HepG2 (cell line): ENCODE measurements around the gene BLOC1S4. TPM values are rescaled to one million over a fixed set of nuclear protein-coding genes. Genes with fewer than 3 reads are reported as not detected.

Source experiments
- ATRX ChIP-seq: sonication (generic); formaldehyde crosslinking; IDR thresholded peaks from 2 replicates; pipeline ENCODE4 v1.4.0; 2020; ENCODE audit warnings: missing genetic modification reagents, borderline replicate concordance
- CBX1 ChIP-seq: IDR thresholded peaks from one replicate; pipeline ENCODE4 v1.6.1; 2016; ENCODE audit warnings: antibody characterized with exemption, low read depth
- GZF1 ChIP-seq: sonication (generic); formaldehyde crosslinking; IDR thresholded peaks from 2 replicates; pipeline ENCODE4 v1.5.1; 2020; ENCODE audit warnings: mild to moderate bottlenecking, missing genetic modification reagents
- ISL2 ChIP-seq: sonication (generic); formaldehyde crosslinking; IDR thresholded peaks from 2 replicates; pipeline ENCODE4 v1.5.0; 2020; ENCODE audit warnings: missing genetic modification reagents
- JUN ChIP-seq: sonication (generic); formaldehyde crosslinking; IDR thresholded peaks from 2 replicates; pipeline ENCODE4 v1.4.0; 2020; ENCODE audit warnings: mild to moderate bottlenecking, missing genetic modification reagents
- MED1 ChIP-seq: sonication (generic); formaldehyde crosslinking; IDR thresholded peaks from 2 replicates; pipeline ENCODE4 v1.4.0; 2020; ENCODE audit warnings: missing genetic modification reagents
- MTA1 ChIP-seq: sonication (generic); formaldehyde crosslinking; IDR thresholded peaks from 2 replicates; pipeline ENCODE4 v1.4.0; 2020; ENCODE audit warnings: missing genetic modification reagents, mild to moderate bottlenecking, borderline replicate concordance
- NCOA5 ChIP-seq: sonication (generic); formaldehyde crosslinking; IDR thresholded peaks from 2 replicates; pipeline ENCODE4 v1.4.0; 2020; ENCODE audit warnings: missing genetic modification reagents
- NR2C2 ChIP-seq: sonication (generic); formaldehyde crosslinking; IDR thresholded peaks from 2 replicates; pipeline ENCODE4 v1.4.0; 2020; ENCODE audit warnings: missing genetic modification reagents, mild to moderate bottlenecking, moderate library complexity, borderline replicate concordance
- PCBP2 ChIP-seq: fragments of 200-400 bp; formaldehyde crosslinking; optimal IDR thresholded peaks from 2 replicates; pipeline ENCODE3; 2018; ENCODE audit warnings: low read length, low read depth; ENCODE audit not compliant: poor library complexity, severe bottlenecking
- RFX3 ChIP-seq: IDR thresholded peaks from 2 replicates; pipeline ENCODE4 v1.6.1; 2016; ENCODE audit warnings: missing biosample characterization, missing genetic modification reagents
- THAP9 ChIP-seq: sonication (generic); formaldehyde crosslinking; IDR thresholded peaks from 2 replicates; pipeline ENCODE4; 2020; ENCODE audit warnings: missing genetic modification reagents, mild to moderate bottlenecking, borderline replicate concordance
- TOE1 ChIP-seq: sonication (generic); formaldehyde crosslinking; IDR thresholded peaks from 2 replicates; pipeline ENCODE4 v1.4.0; 2020; ENCODE audit warnings: mild to moderate bottlenecking, missing genetic modification reagents
- TSC22D2 ChIP-seq: sonication (generic); formaldehyde crosslinking; IDR thresholded peaks from 2 replicates; pipeline ENCODE4 v1.5.1; 2020; ENCODE audit warnings: missing genetic modification reagents, mild to moderate bottlenecking, borderline replicate concordance
- USF2 ChIP-seq, 2 experiments: sonication (generic) in 1 of 2; formaldehyde crosslinking in 1 of 2; IDR thresholded peaks; 2 replicates each; pipeline versions ENCODE4 v1.5.1 to v1.6.1; 2011 to 2020; ENCODE audit warnings: borderline replicate concordance in 1 of 2, low read depth in 1 of 2, low read length in 1 of 2, mild to moderate bottlenecking in 1 of 2, missing genetic modification reagents in 1 of 2, moderate library complexity in 1 of 2
- ZBTB1 ChIP-seq: sonication (generic); formaldehyde crosslinking; IDR thresholded peaks from 2 replicates; pipeline ENCODE4 v1.4.0; 2020; ENCODE audit warnings: missing genetic modification reagents, borderline replicate concordance
- ZBTB39 ChIP-seq: sonication (generic); formaldehyde crosslinking; IDR thresholded peaks from 2 replicates; pipeline ENCODE4 v1.5.0; 2020; ENCODE audit warnings: missing genetic modification reagents
- ZFP1 ChIP-seq: IDR thresholded peaks from 2 replicates; pipeline ENCODE4 v1.6.1; 2016
- ZNF235 ChIP-seq: sonication (generic); formaldehyde crosslinking; IDR thresholded peaks from 2 replicates; pipeline ENCODE4 v1.8.1; 2023; ENCODE audit warnings: mild to moderate bottlenecking, missing genetic modification reagents, borderline replicate concordance
- ZNF264 ChIP-seq: sonication (generic); formaldehyde crosslinking; IDR thresholded peaks from 2 replicates; pipeline ENCODE4 v1.4.0; 2020; ENCODE audit warnings: missing genetic modification reagents
- ZNF558 ChIP-seq: sonication (generic); formaldehyde crosslinking; IDR thresholded peaks from 2 replicates; pipeline ENCODE4 v1.9.0; 2022; ENCODE audit warnings: mild to moderate bottlenecking, missing genetic modification reagents, borderline replicate concordance
- ZNF619 ChIP-seq: sonication (generic); formaldehyde crosslinking; IDR thresholded peaks from 2 replicates; pipeline ENCODE4 v1.4.0; 2020; ENCODE audit warnings: mild to moderate bottlenecking, missing genetic modification reagents
- ZNF768 ChIP-seq: sonication (generic); formaldehyde crosslinking; IDR thresholded peaks from 2 replicates; pipeline ENCODE4 v1.4.0; 2020; ENCODE audit warnings: missing genetic modification reagents
- ZNF891 ChIP-seq: sonication (generic); formaldehyde crosslinking; IDR thresholded peaks from 2 replicates; pipeline ENCODE4 v1.5.0; 2020; ENCODE audit warnings: mild to moderate bottlenecking, missing genetic modification reagents
- polyA plus RNA-seq, 8 experiments: library from polyadenylated mRNA; depleted of rRNA in 3 of 8; stranded (reverse) in 7 of 8; unstranded in 1 of 8; fragments of >200 nt; fragmentation: Illumina TruSeq in 4 of 8; extraction: Trizol in 4 of 8; gene quantifications; 2 replicates each; pipeline versions ENCODE4 v1.2.1 to v1.2.3, GENCODE V29; 2011 to 2016; ENCODE audit warnings: low read depth in 4 of 8, missing spikeins in 1 of 8, mixed read lengths in 1 of 8; ENCODE audit not compliant: insufficient read depth in 1 of 8
- total RNA-seq, 5 experiments: library from RNA; depleted of rRNA; stranded (reverse); fragments of >200 nt; fragmentation: Illumina TruSeq; extraction: Trizol; gene quantifications; 2 replicates each; pipeline ENCODE4 v1.2.3, GENCODE V29; 2016; ENCODE audit warnings: low read depth in 1 of 5

BLOC1S4 gene
- total and polyA plus RNA-seq, 2 of the 13 experiments (the other 11 are each of a cell fraction or from before 2014, with no cell fraction given), result 15.5 to 20.9 TPM

- TF ChIP-seq ZNF264 (CRISPR knock-in tag) (peak; percentile 43; the same call in 1 of the 2 replicates), THAP9 (CRISPR knock-in tag) (no peak), RFX3 (CRISPR knock-in tag) (no peak), ATRX (CRISPR knock-in tag) (no peak), ZNF768 (CRISPR knock-in tag) (no peak), CBX1 (no peak), MED1 (peak; percentile 60), NR2C2 (CRISPR knock-in tag) (peak; percentile 24; the same call in 1 of the 2 replicates), JUN (no peak), TSC22D2 (no peak), ZBTB39 (CRISPR knock-in tag) (no peak), TOE1 (no peak), ZFP1 (no peak), GZF1 (CRISPR knock-in tag) (no peak), ZNF235 (no peak), NCOA5 (CRISPR knock-in tag) (no peak), USF2 (IDR thresholded peaks at IDR 0.05; ENCODE audit: low read depth, low read length) (no peak), USF2 (CRISPR knock-in tag; IDR thresholded peaks at IDR 0.05; ENCODE audit: borderline replicate concordance) (no peak), PCBP2 (no peak), ZNF619 (CRISPR knock-in tag) (no peak), ZBTB1 (CRISPR knock-in tag) (no peak), ISL2 (CRISPR knock-in tag) (no peak; the same call in 1 of the 2 replicates), ZNF558 (CRISPR knock-in tag) (no peak), ZNF891 (CRISPR knock-in tag) (peak; percentile 53; the same call in 1 of the 2 replicates), MTA1 (no peak)
These were observed 27.0 kb upstream of the BLOC1S4 start (continued) for GRCh38 chr4:6688879-6689505.
